Upper lobe of right lung (tissue), 1 donor: Measurements from ENCODE around the gene XYLT2. TPM values are rescaled to one million over a fixed set of nuclear protein-coding genes. Genes with fewer than 3 reads are reported as not detected.

ENCODE experiments used
- ATAC-seq: fragments of 200-7000 bp; cut with Tn5 transposase; one replicate; pipeline ENCODE4 v1.9.1; 2020; ENCODE audit warnings: mild to moderate bottlenecking, moderate library complexity
- DNase-seq: peaks from one replicate; pipeline ENCODE4 v3.0.0-alpha.2; 2020
- H3K27ac ChIP-seq: fragments of 200-600 bp; one replicate; pipeline ENCODE4 v1.8.0; 2022
- H3K27me3 ChIP-seq: fragments of 200-600 bp; one replicate; pipeline ENCODE4 v1.8.0; 2022; ENCODE audit warnings: mild to moderate bottlenecking
- H3K36me3 ChIP-seq: fragments of 200-600 bp; one replicate; pipeline ENCODE4 v1.8.0; 2022
- H3K4me1 ChIP-seq: fragments of 200-600 bp; one replicate; pipeline ENCODE4 v1.8.0; 2022
- H3K4me3 ChIP-seq: fragments of 200-600 bp; one replicate; pipeline ENCODE4 v1.8.0; 2022; ENCODE audit warnings: mild to moderate bottlenecking
- H3K9me3 ChIP-seq: fragments of 200-600 bp; one replicate; pipeline ENCODE4 v1.8.0; 2022
- intact Hi-C: fragments of 100-400 bp; cut with DNase I; formaldehyde crosslinking; loops from one replicate; pipeline ENCODE4 v1.11.0; 2022
- total RNA-seq: library from RNA; stranded (reverse); fragmentation: NEBNext Ultra II Directional; extraction: Animal tissue kit (Norgen Biotek cat#: 25700); gene quantifications from one replicate; pipeline ENCODE4 v1.2.1, GENCODE V29; 2021
- TF ChIP-seq, protein P1 (sequence below): fragments of 200-600 bp; IDR thresholded peaks from one replicate; pipeline ENCODE4 v1.8.0; 2022; ENCODE audit warnings: antibody characterized with exemption
- donor health status: DM: no; HTN: yes; CAD: no; lungs with severe emphysema.

Gene XYLT2
- total RNA-seq, 1 donor from 2014 or later, result 20.3 TPM

DNA sequence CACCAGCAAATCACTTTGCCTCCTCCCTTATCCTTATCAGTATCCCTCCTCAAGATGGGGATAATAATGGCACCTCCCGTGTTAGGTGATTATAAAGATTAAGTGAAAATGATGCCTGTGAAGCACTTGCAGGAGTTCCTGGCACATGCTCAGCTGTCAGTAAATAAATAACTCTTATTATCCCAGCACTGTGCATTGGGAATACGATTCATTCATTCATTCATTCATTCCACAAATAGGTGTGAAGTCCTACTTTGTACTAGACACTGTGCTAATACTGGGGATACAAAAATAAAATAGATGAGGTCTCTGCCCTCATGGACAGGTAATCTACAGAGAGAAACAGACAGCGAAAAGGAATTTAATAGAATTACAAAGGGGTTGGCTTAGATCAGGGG is 2.0 kb downstream of the XYLT2 start:
- Histone ChIP-seq H3K4me3 (no peak overlapping the region), H3K4me1 (peaks cover 13% of the 10 kb centered on the region), H3K9me3 (no peaks in the 10 kb centered on the region), H3K27me3 (no peaks in the 10 kb centered on the region), H3K27ac (no peak overlapping the region), H3K36me3 (no peaks in the 10 kb centered on the region)
- ATAC-seq (no peak), DNase-seq (no peak)
- intact Hi-C loops, result no loop called here
- TF ChIP-seq, protein P1, sequence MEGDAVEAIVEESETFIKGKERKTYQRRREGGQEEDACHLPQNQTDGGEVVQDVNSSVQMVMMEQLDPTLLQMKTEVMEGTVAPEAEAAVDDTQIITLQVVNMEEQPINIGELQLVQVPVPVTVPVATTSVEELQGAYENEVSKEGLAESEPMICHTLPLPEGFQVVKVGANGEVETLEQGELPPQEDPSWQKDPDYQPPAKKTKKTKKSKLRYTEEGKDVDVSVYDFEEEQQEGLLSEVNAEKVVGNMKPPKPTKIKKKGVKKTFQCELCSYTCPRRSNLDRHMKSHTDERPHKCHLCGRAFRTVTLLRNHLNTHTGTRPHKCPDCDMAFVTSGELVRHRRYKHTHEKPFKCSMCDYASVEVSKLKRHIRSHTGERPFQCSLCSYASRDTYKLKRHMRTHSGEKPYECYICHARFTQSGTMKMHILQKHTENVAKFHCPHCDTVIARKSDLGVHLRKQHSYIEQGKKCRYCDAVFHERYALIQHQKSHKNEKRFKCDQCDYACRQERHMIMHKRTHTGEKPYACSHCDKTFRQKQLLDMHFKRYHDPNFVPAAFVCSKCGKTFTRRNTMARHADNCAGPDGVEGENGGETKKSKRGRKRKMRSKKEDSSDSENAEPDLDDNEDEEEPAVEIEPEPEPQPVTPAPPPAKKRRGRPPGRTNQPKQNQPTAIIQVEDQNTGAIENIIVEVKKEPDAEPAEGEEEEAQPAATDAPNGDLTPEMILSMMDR, result no peak

DNA sequence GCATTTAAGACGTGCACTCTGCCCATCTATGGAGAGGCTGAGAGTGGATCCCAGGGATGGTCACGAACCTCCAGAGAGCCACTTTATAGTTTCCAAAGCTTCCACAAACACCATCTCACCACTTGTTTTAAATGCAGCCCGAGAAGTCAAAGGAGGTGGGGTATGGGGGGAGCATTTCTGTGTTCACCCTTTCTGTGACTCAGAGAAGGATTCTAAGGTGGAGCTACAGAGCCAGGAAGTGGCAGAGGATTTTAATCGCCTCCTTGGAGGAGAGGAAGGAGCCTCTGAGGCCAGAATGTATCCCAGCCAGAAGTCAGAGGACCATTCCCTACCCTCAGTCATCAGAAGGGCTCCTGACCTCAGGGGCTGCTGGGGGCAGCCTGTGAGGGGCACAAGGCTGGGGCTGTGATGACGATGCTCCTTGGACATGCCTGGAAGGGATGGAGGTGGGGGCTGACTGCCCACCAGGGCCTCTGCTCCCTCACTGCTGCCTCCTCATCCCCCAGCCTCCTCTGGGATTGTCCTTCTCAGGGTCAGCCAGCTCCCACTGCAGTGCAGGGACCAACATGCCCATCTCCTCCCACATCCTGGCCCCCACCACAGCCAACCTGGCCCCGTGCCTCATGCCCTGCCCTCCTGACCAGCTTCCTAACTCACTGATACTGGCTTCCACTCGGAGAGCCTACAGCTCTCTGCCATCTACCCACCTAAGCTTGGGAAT is 2.8 kb downstream of the XYLT2 start:
- ATAC-seq (no peak), DNase-seq (peak; percentile 18)
- Histone ChIP-seq H3K4me1 (peaks cover 13% of the 10 kb centered on the region), H3K9me3 (no peaks in the 10 kb centered on the region), H3K27me3 (no peaks in the 10 kb centered on the region), H3K27ac (no peak overlapping the region), H3K4me3 (no peak overlapping the region), H3K36me3 (no peaks in the 10 kb centered on the region)
- TF ChIP-seq, protein P1, result no peak
- intact Hi-C loops, result no loop called here

DNA sequence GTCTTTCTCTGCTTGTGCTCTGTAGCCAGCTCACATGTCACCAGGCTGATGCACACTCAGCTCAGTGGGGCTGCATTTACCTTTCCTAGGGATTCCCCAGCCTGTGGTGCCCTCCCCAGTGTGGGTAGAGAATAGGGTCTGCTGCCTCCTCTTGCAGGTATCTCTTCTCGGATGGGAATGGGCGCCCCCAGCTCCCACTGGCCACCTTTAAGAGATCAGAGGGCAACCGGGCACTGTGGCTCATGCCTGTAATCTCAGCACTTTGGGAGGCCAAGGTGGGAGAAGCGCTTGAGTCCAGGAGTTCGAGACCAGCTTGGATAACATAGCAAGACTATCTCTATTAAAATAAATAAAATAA is 3.3 kb downstream of the XYLT2 start:
- Histone ChIP-seq H3K9me3 (no peaks in the 10 kb centered on the region), H3K4me3 (no peak overlapping the region), H3K4me1 (peaks cover 13% of the 10 kb centered on the region), H3K27me3 (no peaks in the 10 kb centered on the region), H3K27ac (no peak overlapping the region), H3K36me3 (no peaks in the 10 kb centered on the region)
- intact Hi-C loops, result no loop called here
- TF ChIP-seq, protein P1, result no peak
- DNase-seq, result no peak
- ATAC-seq, result no peak

DNA sequence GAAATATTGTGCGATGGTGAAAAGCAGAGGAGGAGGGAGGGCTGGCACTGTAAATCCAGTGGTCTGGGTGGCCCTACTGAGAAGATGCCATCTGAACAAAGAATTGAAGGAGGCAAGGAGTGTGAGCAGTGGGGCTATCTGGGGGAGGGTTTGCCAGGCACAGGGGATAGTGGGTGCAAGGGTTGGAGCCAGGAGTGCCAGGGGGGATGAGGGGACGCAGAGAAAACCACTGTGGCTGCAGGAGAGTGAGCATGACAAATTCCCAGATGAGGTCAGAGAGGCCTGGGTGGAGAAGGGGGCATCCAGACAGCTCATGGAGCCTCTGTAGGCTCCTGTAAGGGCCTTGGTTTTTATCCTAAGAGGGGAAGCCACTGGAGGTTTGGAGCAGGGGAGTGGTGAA is 4.8 kb downstream of the XYLT2 start:
- ATAC-seq, result no peak
- Histone ChIP-seq H3K4me1 (peaks cover 9% of the 10 kb centered on the region), H3K36me3 (peaks cover 6% of the 10 kb centered on the region), H3K27ac (no peak overlapping the region), H3K27me3 (no peaks in the 10 kb centered on the region), H3K9me3 (no peaks in the 10 kb centered on the region), H3K4me3 (no peak overlapping the region)
- intact Hi-C loops, result no loop called here
- TF ChIP-seq, protein P1, result no peak
- DNase-seq, result peak; percentile 32

DNA sequence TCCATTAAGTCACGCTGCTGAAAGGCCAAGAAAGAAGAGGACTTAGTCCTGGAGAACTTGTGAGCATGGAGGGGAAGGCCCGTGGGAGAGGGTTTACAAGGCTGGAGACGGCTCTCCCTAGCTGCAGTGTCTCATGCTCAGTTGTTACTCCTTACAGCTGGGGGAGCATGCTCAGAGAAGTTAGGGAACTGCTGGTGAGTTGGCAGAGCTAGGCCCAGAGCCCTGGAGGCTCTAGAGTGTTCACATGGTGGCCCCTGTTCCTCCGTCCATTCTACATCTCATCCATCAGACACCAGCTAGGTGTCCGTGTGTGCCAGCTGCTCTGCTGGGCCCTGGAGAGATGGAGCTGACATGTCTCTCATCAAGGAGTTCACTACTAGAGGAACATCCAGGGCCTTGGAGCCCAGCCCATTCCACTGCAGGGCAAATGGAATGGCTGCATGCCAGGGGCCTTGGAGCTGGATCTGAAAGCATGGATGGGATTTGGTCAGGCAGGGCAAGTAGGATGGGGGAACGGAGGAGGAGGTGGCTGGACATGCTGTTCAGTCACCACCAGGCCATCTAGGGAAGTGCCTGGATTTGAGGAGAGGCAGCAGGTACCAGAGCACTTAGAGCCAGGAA is 6.3 kb downstream of the XYLT2 start:
- H3K27me3 ChIP-seq, result no peaks in the 10 kb centered on the region
- ATAC-seq, result no peak
- H3K9me3 ChIP-seq, result no peaks in the 10 kb centered on the region
- TF ChIP-seq, protein P1, result no peak
- intact Hi-C loops, result no loop called here
- H3K4me1 ChIP-seq, result peaks cover 4% of the 10 kb centered on the region
- no peak overlapping the region for H3K27ac ChIP-seq
- DNase-seq, result peak; percentile 51
- H3K4me3 ChIP-seq, result no peak overlapping the region
- H3K36me3 ChIP-seq, result peaks cover 21% of the 10 kb centered on the region
